AML-193 (cell line): ENCODE measurements around the gene FRMD4B.
A peak's percentile ranks its signal among the peaks of the same experiment; 100 is the strongest.

Experiments
- DNase-seq, 2 experiments: peaks; one replicate each; lab custom pipeline; 2025; lab: John Stamatoyannopoulos, UW

The FRMD4B gene

DNA sequence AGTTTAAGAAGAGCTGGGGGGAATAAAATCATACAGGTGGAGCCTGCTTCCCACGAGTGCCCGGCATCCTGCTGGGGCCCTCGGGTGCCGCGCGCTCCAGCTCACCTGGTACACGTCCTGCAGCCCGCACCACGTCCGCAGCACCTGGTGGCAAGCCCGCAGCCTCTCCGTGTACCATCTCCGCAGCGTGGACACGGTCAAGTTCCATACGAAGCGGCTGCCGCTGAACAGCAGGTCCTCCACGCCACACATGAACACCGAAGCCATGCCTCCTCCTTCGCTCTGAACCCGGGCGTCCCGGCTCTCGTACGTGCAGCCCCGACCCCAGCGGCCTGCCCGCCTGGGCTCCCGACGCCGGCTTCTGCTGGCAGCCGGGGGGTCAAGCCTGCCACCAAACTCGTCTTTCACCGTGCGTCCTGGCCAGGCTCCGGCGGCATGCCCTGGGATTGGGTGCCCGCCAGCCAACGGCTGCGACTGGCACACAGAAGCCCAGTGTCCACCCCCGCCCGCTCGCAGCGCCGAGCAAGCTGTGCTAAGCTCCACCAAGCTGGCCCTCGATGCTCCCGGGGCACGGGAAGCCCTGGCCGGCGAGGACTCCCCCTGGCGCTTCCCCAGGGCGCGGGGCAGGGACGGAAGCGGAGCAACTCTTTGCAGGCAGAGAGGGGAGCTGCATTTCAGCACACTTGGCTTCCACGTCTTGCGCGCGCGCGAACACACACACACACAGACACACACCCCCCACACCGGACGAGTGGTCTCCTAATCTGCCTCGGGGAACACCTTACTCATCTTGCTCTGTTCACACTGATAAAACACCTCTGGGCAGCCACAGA lies at the start of gene FRMD4B:
Gene FRMD4B (minus strand): TSS at position 366 of the 833 bp plus-strand sequence. CDS start 99 bp downstream, at position 267.
- peak; percentile 22 to 28 for DNase-seq

DNA sequence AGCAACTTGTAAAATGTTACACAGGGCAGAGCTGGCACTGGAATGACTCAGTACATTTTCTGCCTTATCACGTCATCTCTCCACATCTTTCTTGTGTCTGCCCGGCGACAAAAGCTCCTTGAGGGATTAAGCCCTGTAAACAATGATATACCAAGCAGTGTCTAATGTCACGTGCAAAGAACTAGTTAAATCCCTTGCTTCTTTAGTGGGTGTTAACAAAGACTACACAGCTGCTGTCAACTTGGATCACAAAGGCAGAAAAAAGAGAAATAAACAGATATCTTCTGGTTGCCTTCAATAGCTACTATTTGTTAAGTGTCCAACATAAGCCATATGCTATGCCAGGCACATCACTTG lies 48.1 kb upstream of the FRMD4B start:
- no peak for DNase-seq

DNA sequence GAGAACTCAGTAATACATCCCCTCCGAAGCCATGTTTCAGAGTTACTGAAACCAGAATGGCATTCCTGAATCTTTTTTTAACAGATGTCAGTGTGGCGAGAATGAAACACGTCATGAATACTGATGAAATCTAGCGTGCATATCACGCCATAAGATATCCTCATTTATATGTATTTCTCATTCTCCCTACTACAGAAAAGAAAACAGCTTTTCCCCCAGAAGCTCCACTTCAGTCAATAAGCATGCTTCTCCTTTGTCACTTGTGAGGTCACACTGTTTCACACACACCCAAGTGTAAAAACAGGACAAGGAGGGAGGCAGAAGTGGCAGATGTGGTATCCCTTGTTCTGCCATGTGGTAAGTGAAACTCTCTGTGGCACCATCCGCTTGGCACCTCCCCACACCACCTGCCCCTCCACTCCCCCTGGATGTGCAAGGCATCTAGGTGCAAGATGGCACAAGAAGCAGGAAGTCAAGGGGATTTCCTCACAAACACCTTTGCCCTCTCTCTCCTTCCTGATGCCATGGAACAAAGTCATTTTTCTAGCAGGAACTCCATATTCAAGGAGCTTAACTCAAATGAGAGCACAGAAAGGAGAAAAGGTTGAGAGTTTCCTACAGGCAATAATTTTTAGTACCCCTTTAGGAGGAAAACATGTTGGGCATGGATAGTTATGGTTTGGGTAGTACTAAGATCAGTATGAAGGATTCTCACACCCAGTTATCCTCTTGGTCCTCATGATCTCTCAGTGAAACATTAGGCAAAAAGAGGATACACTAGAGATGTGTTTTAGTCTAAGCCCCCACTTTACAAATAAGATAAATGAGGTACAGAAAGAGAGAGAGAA lies 47.5 kb upstream of the FRMD4B start:
- no peak for DNase-seq

DNA sequence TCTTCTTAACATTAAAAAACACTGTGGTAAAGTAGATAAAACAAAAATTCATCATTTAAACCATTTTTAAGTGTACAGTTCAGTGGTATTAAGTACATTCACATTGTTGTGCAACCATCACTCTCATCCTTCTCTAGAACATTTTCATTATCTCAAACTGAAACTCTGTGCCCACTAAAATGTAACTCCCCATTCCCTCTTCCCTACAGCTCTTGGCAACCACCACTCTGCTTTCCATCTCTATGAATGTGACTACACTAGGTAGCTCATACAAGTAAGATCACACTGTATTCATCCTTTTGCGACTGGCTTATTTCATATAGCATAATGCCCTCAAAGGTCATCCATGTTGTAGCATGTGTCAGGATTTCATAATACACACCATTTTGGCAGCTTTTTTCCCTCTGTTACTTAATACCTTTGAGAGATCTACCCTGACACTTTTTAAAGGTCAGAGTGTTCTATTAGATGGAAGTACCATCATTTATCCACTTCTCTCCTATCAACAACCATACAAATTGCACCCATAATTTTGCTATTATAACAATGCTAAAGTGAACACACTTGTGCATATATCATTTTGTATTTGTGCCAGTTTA lies 42.9 kb upstream of the FRMD4B start:
- no peak for DNase-seq

DNA sequence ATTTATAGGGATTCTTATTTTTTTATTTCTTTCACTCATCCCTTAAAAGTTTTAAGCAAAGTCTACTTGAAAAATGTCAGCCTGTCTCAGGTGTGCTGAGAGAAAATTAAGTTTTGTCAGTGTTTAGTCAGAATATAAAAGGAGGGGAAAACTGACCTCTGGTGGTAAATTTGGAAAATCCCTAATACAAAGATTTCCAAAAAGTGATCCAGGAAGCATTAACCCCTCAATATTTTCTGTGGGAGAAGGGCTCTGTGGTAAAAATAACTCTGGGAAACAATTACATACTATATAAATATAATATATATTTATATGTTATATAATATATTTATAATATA lies 41.0 kb upstream of the FRMD4B start:
- no peak for DNase-seq

DNA sequence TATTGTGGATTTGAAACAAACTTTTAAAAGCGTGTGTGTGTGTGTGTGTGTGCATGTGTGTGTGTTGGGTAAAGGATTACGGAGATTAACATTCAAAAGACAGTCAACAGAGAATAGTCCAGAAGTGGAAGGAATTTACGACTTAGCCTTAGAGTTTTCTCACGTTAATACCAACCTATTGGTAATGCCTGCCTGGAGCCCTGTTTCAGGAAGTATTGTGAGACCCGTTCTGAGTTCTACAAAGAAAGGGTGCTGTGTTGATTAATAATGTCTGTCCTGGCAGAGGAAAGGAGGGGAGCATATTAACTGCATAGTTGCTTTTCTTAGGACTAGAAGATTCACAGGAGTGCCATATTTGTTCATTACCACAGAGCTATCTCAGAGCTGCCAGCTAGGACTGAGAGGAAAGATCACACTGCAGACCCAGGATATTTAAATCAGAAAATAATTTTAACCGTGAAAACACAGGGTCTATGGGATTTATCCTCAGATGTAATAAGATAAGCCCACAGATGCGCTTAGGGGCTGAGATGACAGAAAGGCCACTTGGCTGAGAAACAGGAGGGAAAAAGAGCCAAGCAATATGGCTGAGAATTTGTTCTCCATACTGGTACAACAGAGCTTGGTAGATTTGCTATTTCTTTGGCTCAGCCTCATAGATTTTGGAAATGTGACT lies 40.5 kb upstream of the FRMD4B start:
- no peak for DNase-seq

DNA sequence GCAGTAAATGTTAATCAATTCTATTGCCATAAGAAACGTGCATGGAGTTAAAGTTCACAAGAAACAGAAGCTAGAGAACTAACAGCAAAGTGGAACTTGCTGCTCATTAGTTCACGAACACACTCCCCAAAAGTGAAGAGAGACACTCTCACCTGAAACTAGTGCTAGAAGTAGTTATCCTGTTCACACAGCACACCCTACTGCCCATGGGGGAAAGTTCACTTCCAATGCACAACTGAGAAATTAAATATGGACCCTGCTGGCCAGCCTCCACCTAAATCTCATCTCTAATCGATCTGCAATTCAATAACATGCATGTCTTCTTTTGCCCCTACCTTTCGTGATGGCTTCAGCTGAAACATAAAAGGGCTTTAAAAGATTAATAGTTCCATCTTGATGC lies 39.4 kb upstream of the FRMD4B start:
- DNase-seq, result peak; percentile 34 to 51

DNA sequence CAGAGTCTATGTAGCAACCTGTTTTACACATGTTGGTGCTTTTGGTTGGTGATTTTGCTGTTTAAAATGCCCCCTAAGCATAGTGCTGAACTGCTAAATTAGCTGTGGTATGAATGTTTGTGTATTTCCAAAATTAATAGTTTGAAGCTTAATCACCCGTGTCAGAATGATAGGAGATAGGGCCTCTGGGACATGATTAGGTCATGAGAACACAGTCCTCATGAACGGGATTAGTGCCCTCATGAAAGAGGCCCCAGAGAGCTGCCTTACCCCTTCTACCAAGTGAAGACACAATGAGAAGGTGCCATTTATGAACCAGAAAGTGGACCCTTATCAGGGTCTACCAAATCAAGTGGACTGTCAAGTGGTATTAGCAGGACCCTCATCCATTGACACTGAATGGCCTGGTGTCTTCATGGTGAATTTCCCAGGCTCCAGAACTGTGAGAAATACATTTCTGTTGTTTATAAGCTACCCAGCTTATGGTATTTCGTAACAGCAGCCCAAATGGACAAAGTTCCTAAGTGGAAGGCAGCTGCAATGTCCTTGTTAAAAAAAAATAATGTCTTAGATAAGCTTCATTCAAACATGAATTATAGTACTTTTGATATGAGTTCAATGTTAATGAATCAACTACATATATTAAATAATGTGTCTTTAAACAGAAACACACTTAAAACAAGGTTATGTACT lies 37.7 kb upstream of the FRMD4B start:
- no peak for DNase-seq

DNA sequence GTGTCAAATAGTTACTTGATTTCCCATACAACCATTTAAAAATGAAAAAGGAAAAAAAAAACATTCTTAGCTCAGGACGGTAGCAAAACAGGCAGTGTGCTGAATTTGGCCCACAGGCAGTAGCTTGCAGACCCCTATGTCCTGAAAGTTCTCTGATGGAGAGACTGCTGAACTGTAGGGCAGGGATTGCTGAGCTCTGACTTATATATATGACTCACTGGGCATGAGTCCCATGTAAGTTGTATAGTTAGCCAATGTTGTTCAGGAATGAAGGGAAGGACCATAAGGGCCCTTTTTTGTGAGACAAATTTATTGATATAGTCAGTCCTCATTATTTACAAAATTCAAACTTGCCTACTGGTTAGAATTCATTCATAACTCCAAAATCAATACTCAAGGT lies 36.9 kb upstream of the FRMD4B start:
- no peak for DNase-seq

DNA sequence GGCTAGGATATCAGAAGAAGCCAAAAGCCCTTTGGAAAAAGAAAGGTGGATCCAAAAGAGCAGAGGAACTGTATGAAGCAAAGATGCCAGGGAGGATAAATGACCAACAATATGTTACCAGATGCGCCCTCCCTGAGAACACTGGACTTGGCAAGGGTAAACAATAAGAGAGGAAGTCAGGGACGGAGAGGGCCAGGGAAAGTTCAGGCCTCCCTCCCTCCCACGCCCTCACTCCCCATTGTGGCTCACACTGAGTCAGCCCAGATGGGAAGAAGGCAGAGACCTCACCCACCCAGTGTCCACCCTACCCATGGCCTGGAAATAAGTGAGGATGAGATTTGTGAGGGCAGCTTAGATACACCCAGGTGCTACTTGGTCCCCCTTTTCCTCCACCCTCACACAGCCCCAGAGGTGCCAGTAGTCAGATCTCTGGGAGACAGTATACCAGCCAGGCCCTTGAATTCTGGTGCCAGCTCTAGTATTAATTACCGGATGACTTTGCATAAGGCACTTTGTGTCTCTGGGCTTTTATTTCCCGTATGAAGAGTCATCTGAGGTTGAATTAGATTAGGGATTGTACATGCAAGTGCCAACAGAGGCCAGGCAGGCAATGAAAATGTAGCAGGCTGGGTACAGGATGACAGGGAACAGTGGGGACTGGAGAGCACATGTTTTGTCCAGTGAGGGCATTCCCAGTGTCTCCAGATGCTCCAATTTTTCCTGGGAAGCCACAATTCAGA lies 35.1 kb upstream of the FRMD4B start:
- no peak for DNase-seq

DNA sequence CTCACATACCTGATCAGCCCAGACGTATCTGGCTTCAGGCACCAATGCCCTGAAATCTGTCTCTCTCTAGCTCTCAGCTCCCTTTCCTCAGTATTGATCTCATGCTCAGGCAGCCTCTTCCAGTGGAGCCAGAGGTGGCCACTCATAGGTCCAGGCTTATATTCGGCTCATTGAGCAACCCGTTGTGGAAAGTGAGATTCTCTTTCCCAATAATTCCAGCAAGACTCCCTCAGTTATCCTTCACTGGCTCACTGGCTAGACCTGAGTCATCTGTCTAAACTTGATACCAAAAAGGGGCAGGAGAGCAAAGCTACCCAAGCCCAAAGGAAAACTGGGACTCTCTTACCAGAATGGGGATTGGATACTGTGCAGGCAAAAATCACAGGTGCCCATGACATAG lies 33.4 kb upstream of the FRMD4B start:
- DNase-seq, result no peak

DNA sequence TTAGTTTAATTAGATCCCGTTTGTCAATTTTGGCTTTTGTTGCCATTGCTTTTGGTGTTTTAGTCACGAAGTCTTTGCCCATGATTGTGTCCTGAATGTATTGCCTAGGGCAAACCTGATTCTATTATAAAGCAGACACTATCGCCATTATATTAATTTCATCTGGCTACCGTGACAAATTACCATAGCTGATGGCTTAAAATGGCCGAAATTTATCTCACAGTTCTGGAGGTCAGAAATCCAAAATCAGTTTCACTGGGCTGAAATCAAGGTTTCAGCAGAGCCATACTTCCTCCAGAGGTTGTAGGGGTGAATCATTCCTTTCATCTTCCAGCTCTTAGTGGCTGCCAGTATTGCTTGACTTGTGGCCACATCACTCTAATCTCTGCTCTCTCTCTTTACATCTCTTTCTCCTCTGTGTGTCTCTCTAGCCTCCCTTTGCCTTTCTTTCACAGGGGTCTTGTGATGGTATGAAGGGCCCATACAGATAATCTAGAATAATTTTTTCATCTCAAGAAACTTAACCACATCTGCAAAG lies 31.7 kb upstream of the FRMD4B start:
- DNase-seq, result no peak

DNA sequence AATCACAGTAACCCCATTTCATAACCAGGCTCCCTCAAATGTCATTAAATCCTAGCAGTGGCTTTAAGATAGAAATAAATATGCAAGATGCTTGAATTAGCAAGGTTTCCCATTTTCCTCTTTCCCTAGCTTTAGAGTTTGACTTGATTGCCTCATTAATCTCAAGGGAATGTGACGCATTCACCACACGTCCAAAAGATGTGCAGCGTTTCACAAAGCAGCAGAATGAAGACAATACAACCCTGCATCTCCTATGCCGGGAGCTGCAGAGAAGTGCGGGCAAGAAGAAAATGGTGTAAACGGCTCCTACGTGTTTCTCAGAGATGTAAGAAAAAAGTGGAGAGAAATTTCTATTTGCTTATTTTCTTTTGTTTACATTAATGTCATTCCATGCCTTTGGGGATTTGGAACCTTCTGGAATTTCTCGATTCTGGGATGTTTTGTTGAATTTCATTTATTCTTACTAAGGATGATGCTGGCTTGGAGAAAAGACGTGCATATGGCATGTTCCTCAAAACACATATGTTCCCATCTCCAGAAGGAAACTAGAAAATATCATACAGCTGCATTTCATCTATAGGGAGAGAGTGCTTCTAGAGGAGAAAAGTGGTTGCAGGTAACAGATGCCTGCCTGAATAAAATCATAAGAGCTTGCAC lies 27.8 kb upstream of the FRMD4B start:
- no peak for DNase-seq

DNA sequence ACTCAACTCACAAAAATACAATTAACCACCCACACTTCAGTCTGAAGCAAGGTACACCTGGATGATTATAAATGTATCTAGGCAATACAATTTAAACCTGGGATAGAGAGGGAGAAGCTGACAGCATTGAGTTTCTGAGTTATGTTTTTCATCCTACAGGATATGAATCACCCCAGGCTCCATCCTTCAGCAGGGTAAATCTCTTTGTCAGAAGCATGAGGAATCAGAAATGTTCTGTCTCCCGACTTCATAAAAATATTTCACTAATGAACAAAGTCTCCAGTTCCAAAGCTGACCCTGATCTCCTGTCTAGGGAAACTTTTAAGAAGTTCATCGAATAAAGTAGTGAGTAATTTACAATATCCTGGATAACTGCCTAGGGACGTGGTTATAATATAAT lies 25.5 kb upstream of the FRMD4B start:
- no peak for DNase-seq

DNA sequence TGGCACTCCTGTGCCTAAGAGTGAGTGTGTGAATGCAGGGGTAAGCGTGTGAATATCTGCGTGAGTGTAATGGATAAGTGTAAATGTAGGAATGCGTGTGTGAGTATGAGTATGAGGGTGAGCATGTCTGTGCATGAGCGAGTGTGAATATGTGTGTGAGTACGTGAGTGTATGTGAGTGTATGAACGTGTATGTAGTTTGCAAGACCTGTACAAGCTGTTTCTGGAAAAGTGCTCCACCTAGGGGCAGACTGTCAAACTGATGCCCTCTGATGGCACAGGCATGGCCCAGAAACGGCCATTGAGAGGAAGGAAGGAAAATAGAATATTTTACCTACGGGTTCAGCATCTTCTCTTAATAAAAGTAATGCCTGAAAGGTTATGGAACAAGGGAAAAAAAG lies 24.4 kb upstream of the FRMD4B start:
- DNase-seq, result peak; percentile 72 to 73

DNA sequence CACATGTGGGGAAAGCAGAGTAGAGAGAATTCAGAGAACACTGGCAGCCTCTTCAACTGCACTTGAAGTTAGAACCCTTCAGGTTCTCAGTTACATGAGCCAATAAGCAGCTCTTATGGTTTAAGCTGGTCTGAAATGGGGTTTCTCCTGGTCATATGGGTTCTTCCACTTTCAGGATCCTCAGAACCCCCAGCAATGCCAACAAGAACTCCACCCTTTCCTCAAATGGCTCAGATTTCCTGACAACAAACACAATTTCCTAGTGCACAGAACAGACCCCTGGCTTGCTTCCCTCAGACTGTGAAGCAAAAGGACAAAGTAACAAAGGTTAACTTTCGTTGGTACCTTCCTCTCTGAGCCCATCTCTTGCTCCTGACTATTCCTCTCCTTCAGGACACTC lies 23.9 kb upstream of the FRMD4B start:
- DNase-seq, result no peak

DNA sequence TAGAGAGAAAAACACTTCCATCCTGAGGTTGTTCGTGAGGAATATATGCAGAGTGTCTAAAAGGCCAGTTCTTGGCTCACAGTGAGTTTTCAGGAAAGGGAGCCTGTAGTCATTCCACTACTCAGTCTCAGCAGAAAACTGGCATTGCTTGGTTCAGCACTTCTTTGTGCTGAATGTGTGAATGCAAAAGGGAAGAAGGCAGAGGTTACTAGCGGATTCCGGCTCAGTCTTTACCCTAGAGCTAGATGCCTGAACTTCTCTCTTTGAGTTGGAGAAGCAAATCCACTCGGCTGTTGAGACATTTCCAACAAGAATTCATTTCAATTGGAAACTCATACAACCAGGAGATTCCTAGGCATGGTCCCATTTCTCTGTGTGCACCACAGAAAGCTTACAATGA lies 23.1 kb upstream of the FRMD4B start:
- DNase-seq, result no peak

DNA sequence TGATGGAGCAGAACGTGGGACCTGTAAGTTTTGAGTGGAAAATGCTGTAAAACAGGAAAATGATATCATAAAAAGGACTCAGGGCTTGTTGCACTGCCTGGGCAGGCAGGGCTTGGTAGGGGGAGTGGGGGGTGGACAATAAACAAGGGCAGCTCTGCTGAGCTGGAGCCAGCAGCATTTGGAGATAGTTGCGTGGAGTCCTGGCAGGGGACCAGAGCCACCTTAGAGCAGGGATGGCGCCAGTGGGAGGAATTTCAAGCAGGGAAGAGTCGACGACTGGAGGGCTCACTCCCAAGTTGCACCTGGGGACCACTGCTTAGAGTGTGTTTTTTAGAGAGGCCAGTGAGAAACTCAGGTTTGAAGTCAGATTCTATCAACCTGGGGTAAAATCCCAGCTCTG lies 22.7 kb upstream of the FRMD4B start:
- DNase-seq, result no peak

DNA sequence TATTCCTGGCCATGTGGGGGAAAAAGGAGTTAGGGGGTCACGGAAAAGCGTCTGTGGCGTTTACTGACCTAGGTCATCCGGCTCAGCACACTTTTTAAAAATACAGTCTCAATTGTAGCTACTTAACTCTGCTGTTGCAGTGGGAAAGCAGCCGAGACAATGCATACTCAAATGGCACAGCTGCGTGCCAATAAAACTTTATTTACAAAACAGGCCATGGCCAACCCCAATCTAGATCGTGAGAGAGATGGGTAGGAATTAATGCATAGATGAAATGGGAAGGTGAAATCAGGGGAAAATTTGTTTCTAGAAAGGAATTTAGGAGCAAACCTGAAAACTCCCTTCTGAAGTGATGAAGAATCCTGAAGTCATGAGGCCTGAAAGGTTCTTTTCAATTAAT lies 22.0 kb upstream of the FRMD4B start:
- DNase-seq, result no peak

DNA sequence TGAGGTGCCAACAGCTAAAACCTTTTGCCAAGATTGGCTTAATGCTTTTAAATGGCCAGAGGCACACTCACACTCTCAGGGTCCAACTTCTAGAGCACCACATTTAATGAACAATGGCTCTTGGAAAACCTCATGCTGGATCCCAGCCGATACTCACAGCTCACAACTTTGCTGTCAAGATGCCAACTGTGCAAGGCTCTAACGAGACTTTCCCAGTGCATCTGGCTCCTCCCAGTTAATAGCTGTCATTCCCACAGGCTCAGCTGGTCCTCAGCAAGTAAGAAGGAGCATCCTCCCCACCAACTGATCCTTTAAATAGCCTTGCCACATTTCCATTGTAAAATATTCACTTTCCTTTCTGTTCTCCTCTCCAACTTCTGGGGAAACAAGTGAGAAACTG lies 20.3 kb upstream of the FRMD4B start:
- no peak for DNase-seq
